Heart left ventricle (tissue), 16 donors: ENCODE results near the gene COL23A1. TPM values are rescaled to one million over a fixed set of nuclear protein-coding genes. Genes with fewer than 3 reads are reported as not detected.

Experiments used
- ATAC-seq, 4 donors: fragments of 200-7000 bp; cut with Tn5 transposase; one replicate each; pipeline ENCODE4 v1.9.1; 2020 to 2022; ENCODE audit warnings: moderate library complexity in 4 of 4, mild to moderate bottlenecking in 3 of 4, moderate number of reproducible peaks in 1 of 4
- DNase-seq, 5 donors: peaks; one replicate each; pipeline ENCODE4 v3.0.0-alpha.2; 2020
- H3K27ac ChIP-seq, 12 donors: fragments of 200-600 bp; sonication (generic) in 4 of 12; one replicate each; pipeline versions ENCODE4 v1.5.0 to v1.8.0; 2016 to 2022; ENCODE audit warnings: mild to moderate bottlenecking in 2 of 12
- H3K27me3 ChIP-seq, 9 donors: fragments of 200-600 bp; sonication (generic) in 2 of 9; one replicate each; pipeline versions ENCODE4 v1.5.1 to v1.8.0; 2016 to 2022; ENCODE audit warnings: mild to moderate bottlenecking in 3 of 9
- H3K36me3 ChIP-seq, 9 donors: fragments of 200-600 bp; sonication (generic) in 2 of 9; one replicate each; pipeline versions ENCODE4 v1.5.0 to v1.8.0; 2018 to 2022; ENCODE audit warnings: mild to moderate bottlenecking in 2 of 9
- H3K4me1 ChIP-seq, 12 donors: fragments of 200-600 bp; sonication (generic) in 4 of 12; one replicate each; pipeline versions ENCODE4 v1.5.0 to v1.8.0; 2016 to 2022; ENCODE audit warnings: mild to moderate bottlenecking in 3 of 12
- H3K4me3 ChIP-seq, 12 donors: fragments of 200-600 bp; sonication (generic) in 4 of 12; one replicate each; pipeline versions ENCODE4 v1.5.0 to v1.8.0; 2017 to 2022; ENCODE audit warnings: mild to moderate bottlenecking in 9 of 12, moderate library complexity in 4 of 12
- H3K9me3 ChIP-seq, 12 donors: fragments of 200-600 bp; sonication (generic) in 4 of 12; one replicate each; pipeline versions ENCODE4 v1.5.0 to v1.8.0; 2016 to 2022; ENCODE audit warnings: mild to moderate bottlenecking in 1 of 12
- POLR2A ChIP-seq, 2 donors: fragments of 450-650 bp; IDR thresholded peaks; one replicate each; pipeline ENCODE4 v1.6.1; 2017; ENCODE audit warnings: antibody characterized with exemption in 2 of 2, mild to moderate bottlenecking in 2 of 2, moderate library complexity in 2 of 2
- WGBS, 4 donors: extraction: QIAGEN DNeasy Blood & Tissue Kit in 2 of 4; methylation state at CpG; one replicate each; pipeline versions ENCODE4 v1.1.5 to v1.1.7; 2013 to 2018; 5-methylcytosine and 5-hydroxymethylcytosine counted together
- intact Hi-C, 10 donors: fragments of 100-400 bp; cut with DNase I; formaldehyde crosslinking; loops; one replicate each; pipeline versions ENCODE4 v1.11.1 to v1.14.2; 2022
- polyA plus RNA-seq, 2 donors: library from polyadenylated mRNA; stranded (reverse); fragments of 200-250 nt; gene quantifications; one replicate each; pipeline ENCODE4 v1.2.3, GENCODE V29; 2013
- total RNA-seq, 9 donors: library from RNA; depleted of rRNA in 2 of 9; stranded (reverse); fragments of >200 nt in 2 of 9; fragmentation: NEBNext Ultra II Directional in 3 of 9; extraction: Animal tissue kit (Norgen Biotek cat#: 25700) in 3 of 9; gene quantifications; one replicate each; pipeline versions ENCODE4 v1.1.0 to v1.2.4, GENCODE V29; 2016 to 2023
- TF ChIP-seq, protein P1 (sequence below), 12 donors: fragments of 200-600 bp; sonication (generic) in 4 of 12; IDR thresholded peaks; one replicate each; pipeline versions ENCODE4 v1.5.0 to v1.8.0; 2018 to 2022; ENCODE audit warnings: antibody characterized with exemption in 12 of 12, mild to moderate bottlenecking in 5 of 12
- donor health status: ischemic (EF 13 %, LVEDD 7.1; RV severe dilation, severe dysfunction).
- donor health status: healthy with polysubstance abuse.
- donor health status: DM: no; HTN: yes; CAD: no.
- donor health status: DM: no; HTN: no; CAD: no.
- donor health status: ischemic (EF 25% LVEDD 6.9; RV normal size, moderate dysfunction).
- donor health status: ischemic (EF 25% LVEDD 5.7; RV mildly dilated, moderate dysfunction).
- donor health status: healthy.
- donor health status: DM: yes; HTN: yes; CAD: no.
- donor health status: ischemic (EF 35%, LVEDD 5.7; RV mildly dilated, moderate dysfunction).
- donor health status: nonischemic (EF 11% LVEDD 7.7; RV severe dilation, severe dysfunction).
- donor health status: DM: yes; HTN: yes; CAD: no.
- donor health status: PGD.
- donor health status: ischemic (EF 29% LVEDD 5.4; RV normal size, mild dysfunction).
- donor health status: nonischemic (EF 23%, LVEDD 6.1; RV moderate dilation, normal function).

The COL23A1 gene
- total and polyA plus RNA-seq, 11 donors: 6.0 to 33.0 (median 18.8) TPM

- H3K4me1 ChIP-seq: peaks cover 0 to 16% (median 5%) of the 10 kb centered on the region in 12 donors
These were observed 53.4 kb downstream of the COL23A1 start for GRCh38 chr5:178536541-178537466.

DNA sequence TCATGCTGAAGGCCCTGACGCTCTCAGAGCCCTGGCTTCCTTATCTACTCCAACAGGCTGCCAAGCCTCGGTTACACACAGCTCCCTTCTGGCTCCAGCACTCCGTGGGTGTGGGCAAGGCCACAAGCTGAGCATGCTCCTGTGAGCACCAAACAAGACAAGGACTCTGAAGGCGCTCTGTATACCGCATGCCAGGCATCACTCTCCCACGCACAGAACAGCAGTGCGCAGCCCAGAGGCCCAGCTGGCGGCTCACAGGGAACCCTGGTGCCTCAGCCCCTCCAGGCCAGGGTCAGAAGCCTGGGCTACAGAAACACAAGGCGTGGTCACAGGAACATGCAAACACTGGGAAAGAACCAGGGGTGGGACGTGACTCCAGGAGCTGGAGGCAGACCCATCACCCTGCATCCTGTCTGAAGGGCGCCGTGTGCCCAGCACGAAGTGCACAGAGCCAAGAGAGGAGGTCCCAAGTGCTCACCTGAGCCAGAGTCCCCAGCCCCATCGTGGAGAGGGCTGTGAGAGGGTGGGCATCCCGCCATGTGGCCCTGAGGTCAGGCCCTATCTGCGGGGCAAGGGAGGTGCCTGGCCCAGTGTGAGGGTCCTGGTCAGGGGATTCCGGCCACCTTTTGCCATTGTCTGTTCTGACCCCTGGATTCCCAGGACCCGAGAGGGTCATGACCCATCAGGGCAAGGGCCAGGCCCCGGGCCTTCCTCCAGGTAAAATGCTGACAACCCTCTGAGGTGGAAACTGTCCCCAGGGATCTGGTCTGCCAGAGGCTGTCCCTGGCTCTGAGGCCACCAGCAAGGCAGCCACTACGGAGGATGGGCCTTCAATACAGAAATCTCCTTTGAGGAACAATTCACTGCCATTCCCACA, 54.7 kb downstream of the COL23A1 start:
- 62 to 75% (median 68%) methylated on average over 11 to 20 of the region's 20 CpGs for WGBS, 4 donors
- Histone ChIP-seq H3K36me3 (no peaks in the 10 kb centered on the region), H3K27me3 (no peaks in the 10 kb centered on the region), H3K4me1 (peaks cover 0 to 16% (median 4%) of the 10 kb centered on the region in 12 donors), H3K27ac (peak overlapping the region in 11 of 12 donors; percentile 20 to 83 (median 60)), H3K9me3 (no peaks in the 10 kb centered on the region), H3K4me3 (no peak overlapping the region)
- DNase-seq (peak; percentile 63 to 91 (median 77)), ATAC-seq (peak; percentile 82 to 98 (median 96))
- intact Hi-C loops: loop anchor here in 1 of 10 donors (5.0 kb wide), 1 partner anchor 68 kb away; no protein-coding TSS in a partner anchor
- TF ChIP-seq, protein P1, sequence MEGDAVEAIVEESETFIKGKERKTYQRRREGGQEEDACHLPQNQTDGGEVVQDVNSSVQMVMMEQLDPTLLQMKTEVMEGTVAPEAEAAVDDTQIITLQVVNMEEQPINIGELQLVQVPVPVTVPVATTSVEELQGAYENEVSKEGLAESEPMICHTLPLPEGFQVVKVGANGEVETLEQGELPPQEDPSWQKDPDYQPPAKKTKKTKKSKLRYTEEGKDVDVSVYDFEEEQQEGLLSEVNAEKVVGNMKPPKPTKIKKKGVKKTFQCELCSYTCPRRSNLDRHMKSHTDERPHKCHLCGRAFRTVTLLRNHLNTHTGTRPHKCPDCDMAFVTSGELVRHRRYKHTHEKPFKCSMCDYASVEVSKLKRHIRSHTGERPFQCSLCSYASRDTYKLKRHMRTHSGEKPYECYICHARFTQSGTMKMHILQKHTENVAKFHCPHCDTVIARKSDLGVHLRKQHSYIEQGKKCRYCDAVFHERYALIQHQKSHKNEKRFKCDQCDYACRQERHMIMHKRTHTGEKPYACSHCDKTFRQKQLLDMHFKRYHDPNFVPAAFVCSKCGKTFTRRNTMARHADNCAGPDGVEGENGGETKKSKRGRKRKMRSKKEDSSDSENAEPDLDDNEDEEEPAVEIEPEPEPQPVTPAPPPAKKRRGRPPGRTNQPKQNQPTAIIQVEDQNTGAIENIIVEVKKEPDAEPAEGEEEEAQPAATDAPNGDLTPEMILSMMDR (IDR thresholded peaks at IDR 0.05): no peak
- no peak for TF ChIP-seq POLR2A (IDR thresholded peaks at IDR 0.05)

More at GRCh38 chr5:178536541-178537466, 53.4 kb downstream of the COL23A1 start:
- intact Hi-C loops: loop anchor here in 1 of 10 donors (5.0 kb wide), 1 partner anchor 70 kb away; no protein-coding TSS in a partner anchor
- DNase-seq (no peak), ATAC-seq (no peak)
- no peak overlapping the region for H3K27ac ChIP-seq
- WGBS, 4 donors: 80 to 94% (median 85%) methylated on average over 18 to 26 of the region's 26 CpGs
- no peak for TF ChIP-seq POLR2A (IDR thresholded peaks at IDR 0.05)
- TF ChIP-seq, protein P1 (IDR thresholded peaks at IDR 0.05): no peak
- no peaks in the 10 kb centered on the region for H3K27me3 ChIP-seq
- H3K9me3 ChIP-seq: no peaks in the 10 kb centered on the region
- H3K4me3 ChIP-seq: no peak overlapping the region
- no peaks in the 10 kb centered on the region for H3K36me3 ChIP-seq

DNA sequence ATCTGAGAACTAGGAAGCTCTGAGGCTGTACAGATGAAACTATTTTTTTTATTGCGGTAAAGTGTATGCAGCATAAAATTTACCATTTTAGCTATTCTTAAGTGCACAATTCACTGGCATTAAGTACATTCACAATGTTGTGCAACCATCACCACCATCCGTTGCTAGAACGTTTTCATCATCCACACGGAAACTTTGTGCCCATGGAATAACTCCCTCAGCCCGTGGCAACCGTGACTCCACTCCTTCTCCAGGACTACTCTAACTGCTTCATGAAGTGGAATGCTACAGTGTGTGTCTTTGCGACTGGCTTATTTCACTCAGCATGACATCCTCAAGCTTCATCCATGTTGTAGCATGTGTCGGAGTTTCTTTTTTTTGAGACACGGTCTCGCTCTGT, 57.1 kb downstream of the COL23A1 start:
- ATAC-seq (no peak), DNase-seq (no peak)
- peaks cover 0 to 15% (median 4%) of the 10 kb centered on the region in 12 donors for H3K4me1 ChIP-seq
- 92 to 96% (median 95%) methylated on average over 10 of the region's 10 CpGs for WGBS, 4 donors
- H3K4me3 ChIP-seq: no peak overlapping the region
- peaks cover 0 to 4% (median 0%) of the 10 kb centered on the region in 12 donors for H3K9me3 ChIP-seq
- H3K36me3 ChIP-seq: no peaks in the 10 kb centered on the region
- no peaks in the 10 kb centered on the region for H3K27me3 ChIP-seq
- intact Hi-C loops: no loop called here
- no peak for TF ChIP-seq POLR2A (IDR thresholded peaks at IDR 0.05)
- TF ChIP-seq, protein P1 (IDR thresholded peaks at IDR 0.05): no peak
- no peak overlapping the region for H3K27ac ChIP-seq
